Measurements from ENCODE around the gene BCL7A.

- no peak for TF ChIP-seq CTCF (IDR thresholded peaks at IDR 0.05; ENCODE audit: control extremely low read depth in 1 of 3, insufficient read depth in 1 of 3, low read depth in 1 of 3, low read length in 3 of 3)
- TF ChIP-seq TCF12 (IDR thresholded peaks at IDR 0.05; ENCODE audit: low read depth, low read length), result no peak
- TF ChIP-seq ZNF274 (IDR thresholded peaks at IDR 0.05; ENCODE audit: borderline replicate concordance, extremely low read depth, low read length), result no peak
- no peak for TF ChIP-seq SUZ12 (IDR thresholded peaks at IDR 0.05; ENCODE audit: low read length)
- no peak for TF ChIP-seq POLR2A (IDR thresholded peaks at IDR 0.05; ENCODE audit: control extremely low read depth in 1 of 2, low read depth in 2 of 2, low read length in 2 of 2)
- no peak for TF ChIP-seq BACH1 (IDR thresholded peaks at IDR 0.05; ENCODE audit: low read length)
- no peak for TF ChIP-seq EZH2 (IDR thresholded peaks at IDR 0.05; ENCODE audit: low read depth, low read length, severe bottlenecking)
- no peak for TF ChIP-seq ATF2 (IDR thresholded peaks at IDR 0.05; ENCODE audit: low read length)
- no peak for TF ChIP-seq CHD1 (IDR thresholded peaks at IDR 0.05; ENCODE audit: low read depth, low read length)
- TF ChIP-seq BRCA1 (IDR thresholded peaks at IDR 0.05; ENCODE audit: low read depth, low read length), result no peak
Observed at GRCh38 chr12:122087431-122088178, 65.9 kb downstream of the BCL7A start.
